Epithelial cell of alveolus of lung (primary cell): Measurements from ENCODE around the gene GLRA3. TPM values are rescaled to one million over a fixed set of nuclear protein-coding genes. Genes with fewer than 3 reads are reported as not detected.

Experiments used
- total RNA-seq: library from RNA; depleted of rRNA; stranded (reverse); fragments of >200 nt; gene quantifications from 2 replicates; pipeline ENCODE4 v1.2.1, GENCODE V29; 2015

Gene GLRA3
- total RNA-seq: not detected in 2 replicates

DNA sequence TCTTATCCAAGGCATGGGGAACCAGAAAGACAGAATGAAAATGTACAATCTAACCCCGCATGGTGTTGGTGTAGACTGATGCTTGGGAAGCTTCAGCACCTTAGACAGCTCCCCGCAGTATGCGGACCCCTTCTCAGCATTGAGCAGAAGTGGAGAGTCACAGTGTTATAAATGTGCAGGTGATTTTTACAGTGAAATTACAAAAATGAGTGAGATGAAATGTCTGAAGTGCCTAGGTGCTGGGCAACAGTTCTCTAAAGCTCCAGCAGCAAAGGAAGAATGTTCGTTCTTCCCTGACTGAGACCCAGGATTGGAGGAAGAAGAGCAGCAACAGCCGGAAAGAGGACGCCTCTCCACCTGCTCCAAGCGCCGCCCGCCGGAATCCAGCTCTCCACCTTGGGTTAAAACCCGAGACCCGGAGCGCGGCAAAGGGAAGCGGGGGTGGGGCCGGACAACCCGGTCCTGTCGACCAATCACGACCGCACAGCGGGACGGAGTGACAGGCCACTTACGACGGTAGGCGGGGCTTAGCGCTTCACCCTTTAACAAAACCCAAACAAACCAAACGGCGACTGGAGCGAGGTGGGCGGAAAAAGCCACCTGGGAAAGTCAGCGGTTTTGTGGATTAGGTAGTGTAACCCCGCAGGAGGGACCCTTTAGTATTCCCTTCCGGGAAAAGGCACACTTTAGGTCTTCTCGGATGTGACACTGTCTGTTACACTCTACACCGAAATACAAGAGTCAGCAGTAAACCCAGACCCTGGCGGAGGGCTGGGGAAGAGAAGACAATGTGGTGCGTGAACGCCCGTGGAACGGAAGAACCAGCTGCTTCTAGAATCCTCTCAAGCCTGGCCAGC, at the start of gene GLRA3:
TSS of gene GLRA3 (minus strand) at position 403 of the 857 bp plus-strand sequence. CDS start 436 bp downstream, outside the sequence.

Other genes starting within 250 kb of the GLRA3 start
- gene ADAM29, start 89.1 kb upstream of the GLRA3 start, total RNA-seq: not detected in 2 replicates